ENCODE data around the gene ACACB.

DNA sequence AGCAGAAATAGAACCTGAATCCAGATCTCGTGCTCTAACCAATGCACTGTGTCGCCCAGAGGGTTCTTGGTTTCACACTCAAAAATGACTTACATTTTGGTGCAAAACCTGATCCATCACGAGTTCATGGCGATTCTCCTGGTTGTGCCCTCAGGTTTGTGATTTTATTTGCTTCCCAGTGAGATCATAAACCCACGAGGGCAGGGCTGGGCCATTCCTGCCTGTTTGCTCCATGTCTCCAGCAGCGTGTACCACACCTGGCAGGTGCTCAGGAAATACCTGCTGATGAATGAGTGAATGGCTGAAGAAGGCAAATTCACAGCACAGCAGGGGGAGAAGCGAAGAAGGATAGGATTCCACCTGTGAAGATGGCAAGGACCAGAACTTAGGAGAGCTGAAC is 9.4 kb downstream of the ACACB start:
- no peak for TF ChIP-seq CTCF (IDR thresholded peaks at IDR 0.05)
- no peak for TF ChIP-seq E2F4 (CRISPR knock-in tag; IDR thresholded peaks at IDR 0.05; ENCODE audit: borderline replicate concordance, low read depth)
- no peak for TF ChIP-seq ZNF219 (CRISPR knock-in tag; IDR thresholded peaks at IDR 0.05; ENCODE audit: borderline replicate concordance)
- no peak for TF ChIP-seq MXD4 (CRISPR knock-in tag; IDR thresholded peaks at IDR 0.05; ENCODE audit: borderline replicate concordance)
- TF ChIP-seq NR3C1 (CRISPR knock-in tag; conservative IDR thresholded peaks at IDR 0.05; ENCODE audit: low read depth): no peak
- no peak for TF ChIP-seq ESRRA (CRISPR knock-in tag; IDR thresholded peaks at IDR 0.05; ENCODE audit: borderline replicate concordance)
- no peak for TF ChIP-seq CBFB (CRISPR knock-in tag; IDR thresholded peaks at IDR 0.05; ENCODE audit: low read depth)
- TF ChIP-seq, protein P1, sequence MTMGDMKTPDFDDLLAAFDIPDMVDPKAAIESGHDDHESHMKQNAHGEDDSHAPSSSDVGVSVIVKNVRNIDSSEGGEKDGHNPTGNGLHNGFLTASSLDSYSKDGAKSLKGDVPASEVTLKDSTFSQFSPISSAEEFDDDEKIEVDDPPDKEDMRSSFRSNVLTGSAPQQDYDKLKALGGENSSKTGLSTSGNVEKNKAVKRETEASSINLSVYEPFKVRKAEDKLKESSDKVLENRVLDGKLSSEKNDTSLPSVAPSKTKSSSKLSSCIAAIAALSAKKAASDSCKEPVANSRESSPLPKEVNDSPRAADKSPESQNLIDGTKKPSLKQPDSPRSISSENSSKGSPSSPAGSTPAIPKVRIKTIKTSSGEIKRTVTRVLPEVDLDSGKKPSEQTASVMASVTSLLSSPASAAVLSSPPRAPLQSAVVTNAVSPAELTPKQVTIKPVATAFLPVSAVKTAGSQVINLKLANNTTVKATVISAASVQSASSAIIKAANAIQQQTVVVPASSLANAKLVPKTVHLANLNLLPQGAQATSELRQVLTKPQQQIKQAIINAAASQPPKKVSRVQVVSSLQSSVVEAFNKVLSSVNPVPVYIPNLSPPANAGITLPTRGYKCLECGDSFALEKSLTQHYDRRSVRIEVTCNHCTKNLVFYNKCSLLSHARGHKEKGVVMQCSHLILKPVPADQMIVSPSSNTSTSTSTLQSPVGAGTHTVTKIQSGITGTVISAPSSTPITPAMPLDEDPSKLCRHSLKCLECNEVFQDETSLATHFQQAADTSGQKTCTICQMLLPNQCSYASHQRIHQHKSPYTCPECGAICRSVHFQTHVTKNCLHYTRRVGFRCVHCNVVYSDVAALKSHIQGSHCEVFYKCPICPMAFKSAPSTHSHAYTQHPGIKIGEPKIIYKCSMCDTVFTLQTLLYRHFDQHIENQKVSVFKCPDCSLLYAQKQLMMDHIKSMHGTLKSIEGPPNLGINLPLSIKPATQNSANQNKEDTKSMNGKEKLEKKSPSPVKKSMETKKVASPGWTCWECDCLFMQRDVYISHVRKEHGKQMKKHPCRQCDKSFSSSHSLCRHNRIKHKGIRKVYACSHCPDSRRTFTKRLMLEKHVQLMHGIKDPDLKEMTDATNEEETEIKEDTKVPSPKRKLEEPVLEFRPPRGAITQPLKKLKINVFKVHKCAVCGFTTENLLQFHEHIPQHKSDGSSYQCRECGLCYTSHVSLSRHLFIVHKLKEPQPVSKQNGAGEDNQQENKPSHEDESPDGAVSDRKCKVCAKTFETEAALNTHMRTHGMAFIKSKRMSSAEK (CRISPR knock-in tag; IDR thresholded peaks at IDR 0.05; ENCODE audit: borderline replicate concordance): no peak
- TF ChIP-seq ZNF263 (CRISPR knock-in tag; IDR thresholded peaks at IDR 0.05; ENCODE audit: low read depth): no peak
